Measurements from ENCODE around the gene MBTPS1.

GRCh38 chr16:84155771-84156170 is 39.0 kb upstream of the MBTPS1 start:
- TF ChIP-seq CTCF (IDR thresholded peaks at IDR 0.05; ENCODE audit: insufficient read depth, low read length, poor library complexity, severe bottlenecking) (no peak), EZH2phosphoT487 (conservative IDR thresholded peaks at IDR 0.05; ENCODE audit: low read length) (no peak)
